ENCODE results near the gene TGFBR2.

GRCh38 chr3:30690199-30690598 lies 83.8 kb downstream of the TGFBR2 start:
- TF ChIP-seq CTCF (conservative IDR thresholded peaks at IDR 0.05 in 1 of 2, IDR thresholded peaks at IDR 0.05 in 1 of 2; ENCODE audit: extremely low read depth in 1 of 2, insufficient read depth in 1 of 2, low read depth in 1 of 2, low read length in 2 of 2) (no peak), EZH2 (IDR thresholded peaks at IDR 0.05; ENCODE audit: borderline replicate concordance, low read length) (no peak)
